Transverse colon (tissue), 4 donors: ENCODE measurements around the gene LMF1. TPM values are rescaled to one million over a fixed set of nuclear protein-coding genes. Genes with fewer than 3 reads are reported as not detected.

ENCODE experiments used
- DNase-seq: peaks from one replicate; pipeline ENCODE4 v3.0.0-alpha.2; 2019
- H3K27ac ChIP-seq, 4 donors: fragments of 200-600 bp; sonication (generic); 2 replicates each; pipeline ENCODE4 v1.5.1; 2016 to 2018; ENCODE audit warnings: inconsistent platforms in 4 of 4
- H3K27me3 ChIP-seq: fragments of 200-600 bp; sonication (generic); 2 replicates; pipeline ENCODE4 v1.5.1; 2017; ENCODE audit warnings: inconsistent platforms
- H3K36me3 ChIP-seq, 4 donors: fragments of 200-600 bp; sonication (generic); 2 replicates each; pipeline ENCODE4 v1.5.1; 2017 to 2019; ENCODE audit warnings: inconsistent platforms in 4 of 4
- H3K4me1 ChIP-seq, 4 donors: fragments of 200-600 bp; sonication (generic); 2 replicates each; pipeline ENCODE4 v1.5.1; 2017 to 2020; ENCODE audit warnings: inconsistent platforms in 4 of 4
- H3K4me3 ChIP-seq, 4 donors: fragments of 200-600 bp; sonication (generic); 1 replicate in 1 of 4; 2 replicates in 3 of 4; pipeline versions ENCODE4 v1.5.1 to v1.6.1; 2017 to 2019; ENCODE audit warnings: inconsistent platforms in 4 of 4
- H3K9me3 ChIP-seq, 2 donors: fragments of 200-600 bp; sonication (generic); 2 replicates each; pipeline ENCODE4 v1.5.1; 2017 to 2019; ENCODE audit warnings: inconsistent platforms in 2 of 2
- CTCF ChIP-seq, 5 experiments: fragments of 200-600 bp in 3 of 5; fragments of 450-650 bp in 2 of 5; sonication (generic) in 3 of 5; IDR thresholded peaks; 1 replicate in 2 of 5; 2 replicates in 3 of 5; pipeline ENCODE4 v1.5.1; 2016 to 2017; ENCODE audit warnings: antibody characterized with exemption in 5 of 5, inconsistent platforms in 3 of 5, mild to moderate bottlenecking in 2 of 5, moderate library complexity in 1 of 5
- EP300 ChIP-seq: sonication (generic); formaldehyde crosslinking; IDR thresholded peaks from one replicate; pipeline ENCODE4 v1.6.1; 2017; ENCODE audit warnings: antibody characterized with exemption, low read depth
- POLR2A ChIP-seq: fragments of 450-650 bp; IDR thresholded peaks from one replicate; pipeline ENCODE4 v1.6.1; 2016; ENCODE audit warnings: antibody characterized with exemption, mild to moderate bottlenecking, moderate library complexity
- POLR2AphosphoS5 ChIP-seq, 3 donors: sonication (generic); formaldehyde crosslinking; IDR thresholded peaks; one replicate each; pipeline ENCODE4 v1.6.1; 2016; ENCODE audit warnings: antibody characterized with exemption in 3 of 3
- WGBS, 2 donors: methylation state at CpG; one replicate each; pipeline ENCODE4 v1.1.5; 2018; ENCODE audit warnings: low coverage in 1 of 2; 5-methylcytosine and 5-hydroxymethylcytosine counted together
- in situ Hi-C, 4 donors: fragments of 200-750 bp; cut with MboI; loops; one replicate each; pipeline versions ENCODE4 v1.15.0 to v1.15.1; 2017; ENCODE audit warnings: low sequenced_read_pairs in 3 of 4, low pct_ligation_motif_present in 1 of 4, low pct_unique_long_range_greater_than_20kb in 1 of 4
- intact Hi-C: fragments of 100-400 bp; cut with DNase I; formaldehyde crosslinking; loops from one replicate; pipeline ENCODE4 v1.15.1; 2023; ENCODE audit warnings: low total_unique reads
- total RNA-seq, 4 donors: library from RNA; depleted of rRNA; stranded (reverse); fragments of >200 nt; gene quantifications; one replicate each; pipeline ENCODE4 v1.1.0, GENCODE V29; 2016

LMF1 gene
- total RNA-seq, 4 donors from 2014 or later: 15.9 to 34.8 (median 19.6) TPM

GRCh38 chr16:1011316-1012082, 40.7 kb upstream of the LMF1 start:
- WGBS, 2 donors: 81 to 92% methylated on average over 13 to 37 of the region's 37 CpGs
- no peak overlapping the region for H3K27ac ChIP-seq

GRCh38 chr16:1010815-1011214, 40.0 kb upstream of the LMF1 start:
- intact Hi-C loops (no loop called here), in situ Hi-C loops (no loop called here)
- Histone ChIP-seq H3K27me3 (peaks cover 32% of the 10 kb centered on the region), H3K27ac (no peak overlapping the region), H3K4me3 (no peak overlapping the region), H3K9me3 (no peaks in the 10 kb centered on the region), H3K4me1 (no peaks in the 10 kb centered on the region), H3K36me3 (no peaks in the 10 kb centered on the region)
- no peak for DNase-seq
- 59 to 93% methylated on average over 3 to 16 of the region's 16 CpGs for WGBS, 2 donors
- TF ChIP-seq POLR2AphosphoS5 (IDR thresholded peaks at IDR 0.05) (no peak), CTCF (IDR thresholded peaks at IDR 0.05) (no peak), EP300 (no peak), POLR2A (no peak)

More at GRCh38 chr16:1011316-1012082, 40.7 kb upstream of the LMF1 start:
- TF ChIP-seq POLR2AphosphoS5 (IDR thresholded peaks at IDR 0.05) (no peak), POLR2A (no peak), EP300 (no peak), CTCF (IDR thresholded peaks at IDR 0.05) (no peak)
- Histone ChIP-seq H3K36me3 (no peaks in the 10 kb centered on the region), H3K9me3 (no peaks in the 10 kb centered on the region), H3K27me3 (peaks cover 32% of the 10 kb centered on the region), H3K4me3 (no peak overlapping the region), H3K4me1 (no peaks in the 10 kb centered on the region)
- in situ Hi-C loops (no loop called here), intact Hi-C loops (no loop called here)
- DNase-seq: no peak

- TF ChIP-seq POLR2A: no peak
- in situ Hi-C loops: no loop called here
Observed at GRCh38 chr16:1010251-1010650, 39.5 kb upstream of the LMF1 start.

GRCh38 chr16:1009358-1010150, 38.8 kb upstream of the LMF1 start:
- Histone ChIP-seq H3K4me1 (no peaks in the 10 kb centered on the region), H3K4me3 (no peak overlapping the region), H3K9me3 (no peaks in the 10 kb centered on the region), H3K36me3 (no peaks in the 10 kb centered on the region), H3K27ac (no peak overlapping the region), H3K27me3 (peaks cover 32% of the 10 kb centered on the region)
- WGBS, 2 donors: 60 to 72% methylated on average over 8 to 27 of the region's 30 CpGs
- no peak for DNase-seq
- TF ChIP-seq POLR2A: no peak
- intact Hi-C loops (no loop called here), in situ Hi-C loops (no loop called here)

More at GRCh38 chr16:1010251-1010650, 39.5 kb upstream of the LMF1 start:
- 27% methylated on average over 19 of the region's 20 CpGs; no CpG with 5 or more reads in 1 of the 2 donors for WGBS, 2 donors
- Histone ChIP-seq H3K36me3 (no peaks in the 10 kb centered on the region), H3K27ac (no peak overlapping the region), H3K4me3 (no peak overlapping the region), H3K4me1 (no peaks in the 10 kb centered on the region), H3K27me3 (peaks cover 32% of the 10 kb centered on the region), H3K9me3 (no peaks in the 10 kb centered on the region)
- no peak for DNase-seq
- intact Hi-C loops: no loop called here

- H3K27ac ChIP-seq: no peak overlapping the region
- WGBS, 2 donors: 83% methylated on average over 14 of the region's 14 CpGs; no CpG with 5 or more reads in 1 of the 2 donors
Observed at GRCh38 chr16:1008085-1008484, 37.3 kb upstream of the LMF1 start.

More at GRCh38 chr16:1008085-1008484, 37.3 kb upstream of the LMF1 start:
- no peak overlapping the region for H3K4me3 ChIP-seq
- TF ChIP-seq CTCF (IDR thresholded peaks at IDR 0.05): no peak
- TF ChIP-seq POLR2AphosphoS5 (IDR thresholded peaks at IDR 0.05): no peak
- TF ChIP-seq EP300: no peak
- TF ChIP-seq POLR2A: no peak
- no peaks in the 10 kb centered on the region for H3K36me3 ChIP-seq
- peaks cover 0 to under 1% (median under 1%) of the 10 kb centered on the region in 4 donors for H3K4me1 ChIP-seq
- intact Hi-C loops (no loop called here), in situ Hi-C loops (no loop called here)
- no peak for DNase-seq
- peaks cover 32% of the 10 kb centered on the region for H3K27me3 ChIP-seq
- no peaks in the 10 kb centered on the region for H3K9me3 ChIP-seq
